Measurements from ENCODE around the gene NIPAL3. TPM values are rescaled to one million over a fixed set of nuclear protein-coding genes. Genes with fewer than 3 reads are reported as not detected.

Gene NIPAL3
- total RNA-seq, 1 experiment from 2014 or later = 7.7 TPM

DNA sequence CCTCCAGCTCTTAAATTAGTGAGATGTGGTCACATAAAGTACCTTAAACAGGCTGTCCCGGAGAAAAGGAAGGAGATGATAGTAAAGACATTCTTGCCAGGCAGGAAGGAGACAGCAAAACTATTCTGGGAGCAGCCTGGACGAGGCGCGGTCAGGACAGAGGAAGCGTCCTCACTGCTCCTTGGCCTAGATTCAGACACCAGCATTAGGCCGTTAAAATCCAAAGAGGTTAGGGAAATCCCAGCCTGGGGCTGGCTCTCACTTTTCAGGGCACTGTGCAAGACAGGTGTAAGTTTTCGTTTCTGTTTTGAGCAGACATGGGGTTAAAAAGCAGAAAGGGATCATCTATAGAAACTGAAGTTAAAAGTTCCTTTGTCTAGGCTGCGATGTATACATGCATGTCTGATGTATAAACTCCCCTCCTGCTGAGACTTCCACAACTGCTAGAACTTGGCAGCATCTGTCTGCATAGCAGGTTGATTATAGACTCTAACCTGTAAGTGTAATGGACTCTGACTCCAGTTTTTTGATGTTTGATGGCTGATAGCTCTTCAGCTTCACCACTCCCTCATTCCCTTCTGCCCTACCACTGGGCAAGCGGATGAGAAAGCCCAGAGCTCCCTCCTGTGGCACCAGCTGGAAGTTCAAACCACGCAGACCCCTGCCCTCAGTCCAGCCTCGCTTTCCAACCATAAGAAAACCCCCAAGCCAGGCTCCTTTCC, 23.6 kb upstream of the NIPAL3 start:
- H3K79me2 ChIP-seq (ENCODE audit: insufficient read depth, low read length) = no peaks in the 10 kb centered on the region
- no peak overlapping the region for H2BK15ac ChIP-seq (ENCODE audit: low read depth, low read length)
- no peak overlapping the region for H3K27ac ChIP-seq (ENCODE audit: insufficient read length, low read depth, low read length)
- no peaks in the 10 kb centered on the region for H3K9me3 ChIP-seq (ENCODE audit: control insufficient read depth, low read depth, low read length)
- no peaks in the 10 kb centered on the region for H4K20me1 ChIP-seq (ENCODE audit: control insufficient read depth, insufficient read depth, insufficient read length)
- Mint-ChIP-seq H3K4me3 (peak overlapping the region in 1 of 2 experiments; percentile 7; a peak in 1 of 5 replicates), H3K27me3 (ENCODE audit: low read depth) (no peaks in the 10 kb centered on the region), H3K36me3 (ENCODE audit: insufficient read depth in 1 of 3, low read depth in 3 of 3) (peaks cover 0 to 18% (median 7%) of the 10 kb centered on the region in 3 experiments; a peak in 3 of 7 replicates), H3K4me1 (peaks cover 31 to 33% of the 10 kb centered on the region in 2 experiments), H3K27ac (peak overlapping the region; percentile 14 to 71 (median 67); a peak in 3 of 7 replicates), H3K9me3 (no peaks in the 10 kb centered on the region)
- H4K8ac ChIP-seq (replicated peaks; ENCODE audit: insufficient read length, low read depth, low read length) = no peak overlapping the region
- 0 out of 2 replicates have a peak, but pooled peaks cover 5% of the 10 kb centered on the region for H3K4me1 ChIP-seq (ENCODE audit: insufficient read depth, low read length)
- no peak overlapping the region for H4K91ac ChIP-seq (ENCODE audit: insufficient read length, low read depth, low read length)
- H3K23me2 ChIP-seq (ENCODE audit: insufficient read length, low read depth, low read length, poor library complexity, severe bottlenecking) = no peaks in the 10 kb centered on the region
- no peak overlapping the region for H2BK120ac ChIP-seq (ENCODE audit: low read depth, low read length, poor library complexity, severe bottlenecking)
- H3K14ac ChIP-seq (ENCODE audit: insufficient read depth, low read length) = no peak overlapping the region
- no peak overlapping the region for H3T11ph ChIP-seq (ENCODE audit: low read length)
- TF ChIP-seq, protein P1, sequence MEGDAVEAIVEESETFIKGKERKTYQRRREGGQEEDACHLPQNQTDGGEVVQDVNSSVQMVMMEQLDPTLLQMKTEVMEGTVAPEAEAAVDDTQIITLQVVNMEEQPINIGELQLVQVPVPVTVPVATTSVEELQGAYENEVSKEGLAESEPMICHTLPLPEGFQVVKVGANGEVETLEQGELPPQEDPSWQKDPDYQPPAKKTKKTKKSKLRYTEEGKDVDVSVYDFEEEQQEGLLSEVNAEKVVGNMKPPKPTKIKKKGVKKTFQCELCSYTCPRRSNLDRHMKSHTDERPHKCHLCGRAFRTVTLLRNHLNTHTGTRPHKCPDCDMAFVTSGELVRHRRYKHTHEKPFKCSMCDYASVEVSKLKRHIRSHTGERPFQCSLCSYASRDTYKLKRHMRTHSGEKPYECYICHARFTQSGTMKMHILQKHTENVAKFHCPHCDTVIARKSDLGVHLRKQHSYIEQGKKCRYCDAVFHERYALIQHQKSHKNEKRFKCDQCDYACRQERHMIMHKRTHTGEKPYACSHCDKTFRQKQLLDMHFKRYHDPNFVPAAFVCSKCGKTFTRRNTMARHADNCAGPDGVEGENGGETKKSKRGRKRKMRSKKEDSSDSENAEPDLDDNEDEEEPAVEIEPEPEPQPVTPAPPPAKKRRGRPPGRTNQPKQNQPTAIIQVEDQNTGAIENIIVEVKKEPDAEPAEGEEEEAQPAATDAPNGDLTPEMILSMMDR (conservative IDR thresholded peaks at IDR 0.05) = peak; percentile 90
- H3K56ac ChIP-seq (ENCODE audit: insufficient read length, low read depth, low read length) = no peak overlapping the region
- WGBS (ENCODE audit: extremely low coverage, insufficient read length, low lambda C conversion rate) = no CpG with 5 or more reads among the region's 11 CpGs
- no peak overlapping the region for H2AK5ac ChIP-seq (ENCODE audit: insufficient read length, low read length)
- no peaks in the 10 kb centered on the region for H3K27me3 ChIP-seq (ENCODE audit: insufficient read depth, low read length)
- H3K18ac ChIP-seq (ENCODE audit: insufficient read length, low read depth, low read length) = no peak overlapping the region
- no peak overlapping the region for H2BK20ac ChIP-seq (ENCODE audit: low read depth, low read length, poor library complexity, severe bottlenecking)
- no peak overlapping the region for H3K23ac ChIP-seq (ENCODE audit: insufficient read length, low read depth, low read length)
- DNase-seq = peak; percentile 86
- H2BK5ac ChIP-seq (ENCODE audit: insufficient read length, low read length) = no peak overlapping the region
- H3K4me2 ChIP-seq (ENCODE audit: insufficient read depth, insufficient read length, low read length) = no peak overlapping the region
- H2BK12ac ChIP-seq (ENCODE audit: insufficient read length, low read depth, low read length) = no peak overlapping the region
- H3K4ac ChIP-seq (ENCODE audit: low read depth, low read length) = no peak overlapping the region
- H2AFZ ChIP-seq (ENCODE audit: low read length) = no peak overlapping the region
- no peaks in the 10 kb centered on the region for H3K79me1 ChIP-seq (ENCODE audit: insufficient read depth, low read depth, low read length, poor library complexity, severe bottlenecking)
- H4K5ac ChIP-seq (ENCODE audit: insufficient read length, low read depth, low read length) = no peak overlapping the region
- no peak overlapping the region for H3K9ac ChIP-seq (ENCODE audit: extremely low read depth, insufficient read length, low read length)

Data from H9 (cell line).